Activated CD8-positive, alpha-beta memory T cell treated with anti-CD3 and anti-CD28 coated beads for 36 hours (primary cell): ENCODE measurements around the gene DDX42. TPM values are rescaled to one million over a fixed set of nuclear protein-coding genes. Genes with fewer than 3 reads are reported as not detected.

Experiments
- CTCF ChIA-PET: fragments of 350-600 bp; sonication (Branson Sonifier 250); formaldehyde crosslinking; loops from one replicate; lab custom pipeline; 2021; ENCODE audit warnings: antibody characterized with exemption; lab: Charles Lee
- POLR2A ChIA-PET: fragments of 350-600 bp; sonication (Branson Sonifier 250); formaldehyde crosslinking; loops from one replicate; lab custom pipeline; 2021; ENCODE audit warnings: antibody characterized with exemption; lab: Charles Lee
- total RNA-seq, 2 experiments: library from RNA; stranded (reverse); gene quantifications; one replicate each; pipeline ENCODE4 v1.2.3, GENCODE V29; 2021

Gene DDX42
- total RNA-seq, 2 experiments from 2014 or later, result 102 to 113 TPM

DNA sequence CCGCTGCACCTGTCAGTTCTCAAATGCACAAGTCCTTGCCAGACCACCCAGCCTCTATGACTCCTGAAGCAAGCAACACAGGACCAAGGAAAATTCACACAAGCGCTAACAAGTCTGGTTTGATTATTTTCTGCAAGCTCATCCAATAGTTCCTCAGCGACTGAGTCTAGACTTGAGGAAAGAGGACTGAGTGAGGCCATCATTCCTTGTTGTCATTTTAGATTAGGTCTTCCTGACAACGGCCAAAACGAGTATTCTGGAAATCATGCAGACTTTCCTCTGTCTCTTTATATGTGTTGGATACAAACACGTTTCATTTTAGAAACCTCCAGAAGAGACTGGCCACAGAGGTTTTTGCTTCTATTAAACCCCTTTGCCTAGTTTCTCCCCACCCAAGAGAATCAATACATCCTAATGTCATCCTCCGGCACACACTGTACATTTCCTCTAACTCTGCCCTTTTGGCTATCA is 1.1 kb upstream of the DDX42 start:
- CTCF ChIA-PET, result interaction anchor here (0.8 to 2.0 kb wide), 4 partner anchors 25 to 75 kb away, joined by 3 to 7 read pairs (median 4); no protein-coding TSS in a partner anchor
- POLR2A ChIA-PET, result interaction anchor here (1.0 to 3.9 kb wide), 6 partner anchors 30 to 76 kb away, joined by 3 to 21 read pairs (median 14); partner anchors contain the start of genes FTSJ3, LIMD2, PSMC5 and STRADA

DNA sequence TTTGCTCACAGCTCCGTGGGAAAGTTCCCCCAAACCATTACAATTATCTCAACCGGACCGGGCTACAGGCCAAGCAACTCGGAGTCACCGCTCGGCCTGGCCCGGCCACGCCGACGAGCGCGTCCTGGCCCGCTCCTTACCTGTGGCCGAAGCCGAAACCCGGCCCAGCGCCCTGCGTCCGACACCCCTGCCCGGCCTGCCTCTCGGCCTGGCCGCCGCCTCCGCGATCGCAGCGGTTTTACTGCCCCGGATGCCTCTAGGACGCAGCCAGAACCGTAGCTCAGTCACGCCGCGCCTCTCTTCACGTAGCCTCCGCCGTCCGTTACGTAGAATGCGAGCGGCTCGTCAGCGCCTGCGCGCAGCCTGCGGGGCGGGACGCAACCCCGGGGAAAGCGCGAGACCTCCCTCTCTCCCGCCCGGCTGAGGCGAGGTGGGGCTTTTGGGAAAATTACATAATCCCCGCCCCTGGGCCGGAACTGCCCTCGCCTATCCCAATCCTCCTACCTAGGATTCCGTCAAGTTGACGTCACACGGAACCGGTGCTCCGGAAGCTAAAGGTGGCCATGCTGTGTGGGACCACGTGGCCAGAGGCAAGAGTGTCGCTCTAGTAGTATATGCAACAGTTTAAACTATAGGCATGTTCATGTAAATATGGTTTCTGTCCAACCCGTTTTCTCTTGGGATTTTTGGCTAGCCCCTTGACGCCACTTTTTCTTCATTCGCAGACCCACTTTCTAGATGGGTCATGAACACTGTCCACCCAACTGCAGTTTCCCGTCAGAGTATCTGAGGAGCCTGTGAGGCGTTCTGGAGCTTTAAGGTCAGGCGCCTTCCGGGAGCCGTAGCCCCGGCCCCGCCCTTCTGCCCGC is 464 bp upstream of the DDX42 start, which contains the start of gene CCDC47:
Gene CCDC47 (minus strand): TSS at position 326 of the 869 bp plus-strand sequence. CDS start 7,422 bp downstream, outside the sequence.
- ChIA-PET CTCF (interaction anchor here (0.8 to 2.0 kb wide), 5 partner anchors 26 to 348 kb away, joined by 3 to 7 read pairs (median 6); no protein-coding TSS in a partner anchor), POLR2A (interaction anchor here (0.7 to 3.9 kb wide), 13 partner anchors 12 to 732 kb away, joined by 3 to 21 read pairs (median 4); partner anchors contain the start of genes FTSJ3, LIMD2, MAP3K3 and PSMC5)

DNA sequence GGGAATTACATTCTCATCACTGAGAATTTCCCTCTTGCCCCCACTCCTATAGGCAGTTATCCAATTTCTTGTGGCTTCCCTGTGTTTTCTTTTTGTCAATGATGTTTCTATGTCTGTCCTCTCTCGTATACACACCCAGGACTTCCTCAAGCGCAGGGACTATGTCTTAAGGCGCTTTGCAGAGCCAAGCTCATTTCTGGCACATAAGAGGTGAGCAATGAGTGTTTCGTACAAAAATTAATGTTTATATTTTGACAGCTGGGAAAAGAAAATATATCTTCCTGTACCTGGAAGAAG is 947 bp downstream of the DDX42 start:
- ChIA-PET POLR2A (interaction anchor here (2.2 to 3.9 kb wide), 4 partner anchors 33 to 73 kb away, joined by 9 to 21 read pairs (median 18); partner anchors contain the start of genes FTSJ3, LIMD2, PSMC5 and STRADA), CTCF (interaction anchor here (0.6 to 1.4 kb wide), 2 partner anchors 74 to 340 kb away, joined by 3 to 5 read pairs; no protein-coding TSS in a partner anchor)

DNA sequence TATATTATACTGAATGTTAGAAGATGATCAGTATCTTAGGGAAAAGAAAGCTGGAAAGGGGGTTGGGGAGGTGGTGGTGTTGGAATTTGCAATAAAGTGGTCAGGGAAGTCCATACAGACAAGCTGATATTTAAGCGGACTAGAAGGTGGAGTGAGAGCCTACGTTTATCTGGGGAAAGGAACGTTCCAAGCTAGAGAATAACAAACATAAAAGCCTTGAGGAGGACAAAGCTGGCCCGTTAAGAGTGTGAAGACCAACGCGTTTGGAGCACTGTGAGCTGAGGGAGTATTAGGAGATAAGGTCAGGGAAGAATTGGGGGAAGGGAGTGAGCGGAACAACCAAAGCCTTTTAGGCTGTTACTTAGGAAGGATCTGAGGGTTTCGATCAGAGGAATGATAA is 1.4 kb downstream of the DDX42 start:
- CTCF ChIA-PET, result interaction anchor here (0.5 to 1.4 kb wide), 2 partner anchors 11 to 73 kb away, joined by 3 read pairs; no protein-coding TSS in a partner anchor
- POLR2A ChIA-PET, result interaction anchor here (3.4 to 3.9 kb wide), 2 partner anchors 33 to 74 kb away, joined by 19 to 21 read pairs; partner anchors contain the start of genes LIMD2 and STRADA

DNA sequence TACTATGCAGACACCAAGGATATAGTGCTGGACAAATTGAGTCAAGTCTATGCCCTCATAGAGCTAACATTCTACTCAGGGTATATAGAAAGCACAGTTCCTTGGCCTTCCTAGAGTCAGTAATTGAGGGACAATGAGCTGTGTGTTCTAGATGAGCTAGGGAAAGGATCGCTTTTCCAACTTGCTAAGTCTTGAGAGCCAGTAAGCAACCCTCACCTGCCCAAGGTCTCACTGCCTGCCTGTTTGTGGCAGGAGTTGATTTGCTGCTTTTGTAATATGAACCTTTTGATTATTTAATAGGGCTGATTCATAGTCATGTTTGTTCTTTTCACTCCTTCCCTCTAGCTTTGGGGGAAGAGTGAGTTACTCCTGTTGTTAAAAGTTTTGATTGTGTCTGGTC is 6.5 kb downstream of the DDX42 start:
- ChIA-PET POLR2A (no interaction called here), CTCF (no interaction called here)

DNA sequence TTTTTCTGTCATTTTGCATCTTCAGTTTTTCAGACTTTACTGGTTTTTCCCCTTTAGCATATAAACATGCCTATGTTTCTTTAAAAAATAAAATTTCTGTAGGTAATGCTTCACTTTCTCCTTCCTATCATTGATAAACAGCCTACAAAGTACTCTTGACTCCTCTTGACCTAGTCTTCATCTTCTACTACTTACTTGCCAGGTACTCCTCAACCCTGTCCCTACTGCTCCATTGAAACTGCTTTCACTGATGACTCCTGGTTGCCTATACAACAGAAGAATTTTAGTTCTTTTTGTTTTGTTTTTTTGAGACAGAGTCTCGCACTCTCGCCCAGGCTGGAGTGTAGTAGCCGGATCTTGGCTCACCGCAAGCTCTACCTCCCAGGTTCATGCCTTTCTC is 7.0 kb downstream of the DDX42 start:
- CTCF ChIA-PET, result interaction anchor here (1.1 kb wide), 1 partner anchor 13 kb away, joined by 3 read pairs; no protein-coding TSS in a partner anchor
- POLR2A ChIA-PET, result no interaction called here

DNA sequence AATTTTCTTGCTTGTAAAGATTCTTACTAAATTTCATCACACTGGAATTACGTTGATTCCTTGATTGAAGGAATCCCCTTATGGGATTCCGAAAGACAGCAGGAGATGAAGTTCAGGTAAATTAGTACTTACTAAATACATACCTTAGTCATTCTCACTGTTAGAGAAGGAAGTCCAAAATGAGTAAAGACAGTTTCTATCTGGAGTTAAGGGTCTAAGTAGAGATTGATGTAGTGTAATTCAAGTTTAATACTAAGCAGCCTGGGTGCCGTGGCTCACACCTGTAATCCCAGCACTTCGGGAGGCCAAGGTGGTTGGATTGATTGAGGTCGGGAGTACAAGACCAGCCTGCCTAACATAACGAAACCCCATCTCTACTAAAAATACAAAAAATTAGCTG is 9.6 kb downstream of the DDX42 start:
- ChIA-PET POLR2A (interaction anchor here (0.6 kb wide), 1 partner anchor 169 kb away, joined by 3 read pairs; no protein-coding TSS in a partner anchor), CTCF (interaction anchor here (0.6 kb wide), 1 partner anchor 52 kb away, joined by 3 read pairs; no protein-coding TSS in a partner anchor)

DNA sequence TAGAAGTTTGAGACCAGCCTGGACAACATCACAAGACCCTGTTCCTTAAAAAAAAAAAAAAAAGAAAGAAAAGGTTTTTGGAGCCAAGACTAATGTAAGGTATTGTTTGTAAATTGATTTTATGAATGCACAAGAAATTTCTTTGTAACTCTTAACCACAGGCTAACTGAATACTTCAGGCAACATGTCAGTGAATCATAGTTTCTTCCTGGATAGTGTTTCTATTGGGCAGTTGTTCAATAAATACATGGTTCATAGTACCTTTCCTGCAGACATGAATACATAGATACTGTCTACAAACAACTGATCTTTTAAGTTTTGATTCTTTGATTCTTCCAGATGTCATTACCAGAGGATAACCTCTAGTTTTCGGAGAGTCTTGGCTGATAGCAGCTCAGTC is 11.6 kb downstream of the DDX42 start:
- ChIA-PET CTCF (no interaction called here), POLR2A (no interaction called here)

DNA sequence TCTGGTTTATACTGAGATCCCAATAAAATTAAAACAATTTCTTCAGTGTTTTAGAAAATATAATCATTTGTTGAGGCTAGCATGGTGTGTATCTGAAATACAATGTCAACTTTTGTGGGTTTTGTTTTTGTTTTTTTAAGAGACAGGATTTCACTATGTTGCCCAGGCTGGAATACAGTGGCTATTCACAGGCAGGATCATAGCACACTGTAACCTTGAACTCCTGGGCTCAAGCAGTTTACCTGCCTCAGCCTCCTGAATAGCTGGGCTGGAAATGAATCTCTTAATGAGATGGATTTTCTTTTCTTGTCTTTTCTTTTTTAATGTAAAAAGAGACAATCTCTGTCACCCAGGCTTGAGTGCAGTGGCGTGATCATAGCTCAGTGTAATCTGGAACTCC is 12.1 kb downstream of the DDX42 start:
- ChIA-PET CTCF (interaction anchor here (1.0 kb wide), 1 partner anchor 11 kb away, joined by 3 read pairs; no protein-coding TSS in a partner anchor), POLR2A (no interaction called here)

DNA sequence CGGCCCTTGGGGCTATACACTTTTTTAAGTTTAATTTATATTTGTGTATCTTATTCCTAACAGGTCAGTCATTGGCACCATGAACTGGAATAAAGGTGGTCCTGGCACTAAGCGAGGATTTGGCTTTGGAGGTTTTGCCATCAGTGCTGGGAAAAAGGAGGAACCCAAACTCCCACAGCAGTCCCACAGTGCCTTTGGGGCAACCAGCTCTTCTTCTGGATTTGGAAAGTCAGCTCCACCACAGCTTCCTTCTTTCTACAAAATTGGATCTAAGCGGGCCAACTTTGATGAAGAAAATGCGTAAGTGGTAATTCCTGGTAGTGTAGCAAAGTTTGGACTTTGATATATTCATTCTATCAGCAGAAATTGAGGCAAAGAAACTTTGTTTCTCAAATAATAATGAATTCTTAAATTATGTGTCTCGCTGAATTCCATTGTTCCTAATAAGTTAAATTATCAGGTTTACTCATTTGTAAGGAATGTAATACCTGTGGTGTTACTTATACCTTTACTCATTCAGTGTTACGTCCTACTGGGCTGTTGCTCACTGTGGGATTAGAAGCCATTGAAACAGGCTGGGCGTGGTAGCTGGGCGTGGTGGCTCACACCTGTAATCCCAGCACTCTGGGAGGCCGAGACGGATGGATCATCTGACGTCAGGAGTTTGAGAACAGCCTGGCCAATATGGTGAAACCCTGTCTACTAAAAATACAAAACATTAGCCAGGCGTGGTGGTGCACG is 13.2 kb downstream of the DDX42 start:
- ChIA-PET POLR2A (no interaction called here), CTCF (interaction anchor here (1.0 kb wide), 1 partner anchor 12 kb away, joined by 3 read pairs; no protein-coding TSS in a partner anchor)

DNA sequence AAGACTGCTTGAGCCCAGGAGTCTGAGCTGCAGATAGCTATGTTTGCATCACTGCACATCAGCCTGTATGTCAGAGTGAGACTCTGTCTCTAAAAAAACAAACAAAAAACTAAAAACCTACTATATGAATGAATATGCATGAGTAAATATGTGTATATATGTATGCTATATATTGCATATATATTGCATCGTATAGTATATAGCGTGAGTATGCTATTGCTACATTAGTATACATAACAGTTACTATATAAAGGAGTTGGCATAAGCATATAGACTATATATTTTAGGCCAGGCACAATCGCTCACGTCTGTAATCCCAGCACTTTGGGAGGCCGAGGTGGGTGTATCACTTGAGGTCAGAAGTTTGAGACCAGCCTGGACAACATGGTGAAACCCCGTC is 16.1 kb downstream of the DDX42 start:
- ChIA-PET POLR2A (interaction anchor here (0.8 kb wide), 1 partner anchor 37 kb away, joined by 3 read pairs; the partner anchor contains the start of gene PSMC5), CTCF (no interaction called here)

DNA sequence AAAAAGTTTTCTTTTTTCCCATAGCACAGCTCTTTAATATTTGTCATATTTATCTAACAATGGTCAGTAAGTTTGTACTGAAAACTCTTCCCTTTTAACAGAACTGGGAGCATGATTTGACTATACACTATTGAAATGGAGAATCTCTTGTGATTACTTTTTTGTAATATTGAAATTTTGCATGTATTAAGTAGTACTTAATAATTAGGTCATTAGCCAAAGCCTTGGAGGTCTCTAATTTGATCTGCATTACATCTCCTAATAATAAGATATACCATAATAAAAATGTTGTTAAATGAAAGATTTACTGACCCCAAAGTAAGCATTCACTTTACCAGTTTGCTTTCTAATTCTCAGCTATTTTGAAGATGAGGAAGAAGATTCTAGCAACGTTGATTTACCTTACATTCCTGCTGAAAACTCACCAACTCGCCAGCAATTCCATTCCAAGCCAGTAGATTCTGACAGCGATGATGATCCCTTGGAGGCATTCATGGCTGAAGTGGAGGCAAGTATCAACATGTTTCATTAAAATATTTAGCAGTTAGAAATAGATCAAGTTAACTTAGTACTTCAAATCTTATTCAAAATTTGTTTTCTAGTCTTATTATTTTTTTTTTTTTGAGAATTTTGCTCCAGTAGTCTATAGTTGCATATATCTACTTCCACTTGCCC is 18.2 kb downstream of the DDX42 start:
- POLR2A ChIA-PET, result no interaction called here
- CTCF ChIA-PET, result no interaction called here

DNA sequence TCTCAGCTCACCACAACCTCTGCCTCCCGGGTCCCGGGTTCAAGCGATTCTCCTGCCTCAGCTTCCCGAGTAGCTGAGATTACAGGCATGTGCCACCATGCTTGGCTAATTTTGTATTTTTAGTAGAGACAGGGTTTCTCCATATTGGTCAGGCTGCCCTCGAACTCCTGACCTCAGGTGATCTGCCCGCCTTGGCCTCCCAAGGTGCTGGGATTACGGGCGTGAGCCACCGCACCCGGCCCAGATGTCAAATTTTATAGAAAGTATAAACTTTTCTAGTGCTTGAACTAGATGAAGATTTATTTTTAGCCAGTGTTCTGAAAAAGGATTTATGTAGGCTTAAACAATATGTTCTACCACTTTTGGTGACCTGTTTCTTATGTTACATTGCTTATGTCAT is 22.4 kb downstream of the DDX42 start:
- POLR2A ChIA-PET, result interaction anchor here (0.5 kb wide), 1 partner anchor 41 kb away, joined by 4 read pairs; no protein-coding TSS in a partner anchor
- CTCF ChIA-PET, result interaction anchor here (0.6 to 1.3 kb wide), 2 partner anchors 53 to 123 kb away, joined by 3 read pairs; no protein-coding TSS in a partner anchor

DNA sequence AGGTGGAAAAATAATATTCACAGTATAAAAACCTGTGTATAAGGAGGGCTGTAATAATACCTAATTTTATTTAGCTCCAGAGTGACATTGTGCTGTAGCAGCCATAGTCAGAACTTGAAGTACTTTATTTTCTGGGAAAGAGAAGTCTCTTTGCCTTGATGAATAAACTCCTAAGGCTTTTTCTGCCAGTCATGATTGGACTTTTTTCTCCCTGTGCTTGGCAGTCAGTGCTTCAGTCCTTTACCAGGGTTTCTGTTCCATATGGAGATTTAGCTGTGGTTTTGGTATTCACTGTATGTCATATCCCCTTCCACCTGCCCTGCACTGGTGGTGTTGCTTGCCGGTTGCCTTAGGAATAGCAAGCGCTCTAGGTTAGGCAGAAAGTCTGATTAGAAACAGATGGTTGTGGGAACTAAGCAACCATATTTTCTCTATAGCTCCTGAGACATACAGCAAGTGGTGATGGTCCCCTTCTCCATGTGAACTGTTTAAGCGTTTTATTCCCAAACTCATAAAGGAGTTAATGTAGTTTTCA is 24.7 kb downstream of the DDX42 start:
- CTCF ChIA-PET, result interaction anchor here (1.3 kb wide), 1 partner anchor 16 kb away, joined by 3 read pairs; no protein-coding TSS in a partner anchor

DNA sequence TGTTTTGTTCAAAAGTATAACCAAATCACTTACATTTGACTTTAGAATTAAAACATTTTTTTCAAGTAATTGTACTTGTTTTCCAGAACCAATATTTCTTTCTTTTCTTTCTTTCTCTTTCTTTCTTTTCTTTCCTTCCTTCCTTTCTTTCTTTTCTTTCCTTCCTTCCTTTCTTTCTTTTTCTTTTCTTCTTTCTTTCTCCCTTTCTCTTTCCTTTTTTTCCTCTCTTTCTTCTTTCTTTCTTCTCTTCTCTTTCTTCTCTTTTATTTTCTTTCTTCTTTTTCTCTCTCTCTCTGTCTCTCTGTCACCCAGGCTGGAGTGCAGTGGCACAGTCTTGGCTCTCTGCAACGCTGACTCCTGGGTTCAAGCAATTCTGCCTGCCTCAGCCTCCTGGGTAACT is 26.8 kb downstream of the DDX42 start:
- CTCF ChIA-PET, result no interaction called here

More for the DNA sequence above, 24.7 kb downstream of the DDX42 start:
- POLR2A ChIA-PET, result no interaction called here

DNA sequence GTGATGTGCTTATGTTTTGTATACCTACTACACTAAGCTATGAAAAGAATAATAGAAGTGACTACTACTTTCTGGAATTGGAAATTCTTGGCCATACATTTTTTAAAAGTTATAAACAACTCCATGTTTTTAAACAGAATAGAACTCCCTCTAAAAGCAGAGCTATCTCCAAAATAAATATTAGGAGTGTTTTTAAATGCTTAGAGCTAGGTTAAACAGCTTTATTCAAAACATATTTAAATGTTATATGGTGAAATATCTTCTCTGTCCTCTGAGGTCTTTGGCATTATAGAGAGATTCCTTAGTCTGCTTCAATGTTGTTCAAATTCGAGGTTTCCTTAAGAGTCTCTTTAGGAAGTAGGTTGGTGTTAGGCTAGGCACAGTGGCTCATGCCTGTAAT is 30.4 kb downstream of the DDX42 start:
- POLR2A ChIA-PET, result interaction anchor here (0.8 kb wide), 1 partner anchor 50 kb away, joined by 3 read pairs; no protein-coding TSS in a partner anchor
- CTCF ChIA-PET, result no interaction called here

More for the DNA sequence above, 26.8 kb downstream of the DDX42 start:
- POLR2A ChIA-PET, result no interaction called here

DNA sequence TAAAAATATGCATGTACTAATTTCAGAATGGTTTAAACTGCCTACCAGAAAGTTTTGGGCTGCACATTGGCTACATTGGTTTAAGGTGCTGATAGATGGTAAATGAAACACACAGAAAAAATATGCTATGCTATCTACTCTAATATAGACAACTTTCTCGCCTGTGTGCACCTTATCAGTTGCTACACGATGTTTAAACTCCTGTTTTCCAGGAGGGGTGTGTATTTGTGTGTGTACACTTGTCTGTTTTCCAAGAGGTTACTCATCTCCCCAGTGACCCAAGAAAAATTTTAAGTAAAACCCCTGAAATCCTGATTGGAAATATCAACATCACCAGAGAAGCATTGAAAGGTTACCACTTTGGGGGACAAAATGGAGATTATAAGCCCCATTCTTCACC is 31.6 kb downstream of the DDX42 start:
- CTCF ChIA-PET, result no interaction called here

DNA sequence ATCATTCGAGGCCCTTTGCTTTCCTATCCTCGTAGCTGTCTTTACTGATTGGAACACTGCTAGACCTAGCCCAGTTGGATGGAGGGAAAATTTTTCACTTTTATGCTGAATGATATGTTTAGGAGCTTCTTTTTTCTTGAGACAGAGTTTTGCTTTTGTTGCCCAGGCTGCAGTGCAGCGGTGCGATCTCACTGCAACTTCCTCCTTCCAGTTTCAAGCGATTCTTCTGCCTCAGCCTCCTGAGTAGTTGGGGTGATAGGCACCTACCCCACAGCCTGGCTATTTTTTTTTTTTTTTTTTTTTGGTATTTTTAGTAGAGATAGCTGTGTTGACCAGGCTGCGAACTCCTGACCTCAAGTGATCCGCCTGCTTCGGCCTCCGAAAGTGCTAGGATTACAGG is 36.0 kb downstream of the DDX42 start:
- POLR2A ChIA-PET, result interaction anchor here (0.6 kb wide), 1 partner anchor 14 kb away, joined by 4 read pairs; no protein-coding TSS in a partner anchor
- CTCF ChIA-PET, result interaction anchor here (1.9 kb wide), 1 partner anchor 23 kb away, joined by 4 read pairs; no protein-coding TSS in a partner anchor

More for the DNA sequence above, 31.6 kb downstream of the DDX42 start:
- POLR2A ChIA-PET, result no interaction called here
